ENCODE results near the gene SHMT2. TPM values are rescaled to one million over a fixed set of nuclear protein-coding genes. Genes with fewer than 3 reads are reported as not detected.
A peak's percentile ranks its signal among the peaks of the same experiment; 100 is the strongest.

The SHMT2 gene
- total and polyA plus RNA-seq, 9 of the 15 experiments (the other 6 are each of a cell fraction or from before 2014, with no cell fraction given) = 46.1 to 319 (median 115) TPM

DNA sequence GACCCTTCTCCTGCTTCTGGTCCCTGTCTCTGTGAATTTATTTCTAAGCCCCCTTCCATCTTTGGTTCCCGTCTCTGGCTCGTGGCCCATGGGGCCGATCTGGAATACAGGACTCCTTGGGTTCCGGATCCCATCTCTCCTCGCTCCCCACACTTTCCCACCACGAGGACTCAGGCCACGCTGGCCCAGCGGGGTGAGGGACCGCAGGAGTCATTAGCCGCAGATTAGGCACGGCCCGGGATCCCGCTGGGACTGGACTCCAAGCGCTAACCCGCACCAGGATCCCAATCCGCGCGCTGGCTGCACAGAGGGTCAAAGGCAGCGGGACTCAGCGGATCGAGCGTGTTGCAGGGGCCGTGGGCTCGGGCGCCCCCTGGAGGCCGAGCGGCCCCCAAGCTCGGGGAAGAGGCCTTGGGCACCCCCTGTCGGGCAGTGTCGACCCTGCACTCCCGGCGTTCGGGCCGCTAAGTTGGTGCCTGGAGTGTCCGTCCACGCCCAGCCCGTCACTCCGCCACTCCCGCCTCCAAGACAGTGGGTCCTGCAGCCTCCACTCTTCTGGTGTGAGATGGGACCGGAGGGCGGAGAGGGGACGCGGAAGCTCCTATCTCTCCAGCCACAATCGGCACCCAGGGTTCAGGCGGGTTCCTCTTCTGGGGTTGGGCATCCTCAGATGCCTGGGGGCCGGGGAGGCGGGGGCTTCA lies 9.5 kb downstream of the SHMT2 start (continued):
- TF ChIP-seq, protein P1, sequence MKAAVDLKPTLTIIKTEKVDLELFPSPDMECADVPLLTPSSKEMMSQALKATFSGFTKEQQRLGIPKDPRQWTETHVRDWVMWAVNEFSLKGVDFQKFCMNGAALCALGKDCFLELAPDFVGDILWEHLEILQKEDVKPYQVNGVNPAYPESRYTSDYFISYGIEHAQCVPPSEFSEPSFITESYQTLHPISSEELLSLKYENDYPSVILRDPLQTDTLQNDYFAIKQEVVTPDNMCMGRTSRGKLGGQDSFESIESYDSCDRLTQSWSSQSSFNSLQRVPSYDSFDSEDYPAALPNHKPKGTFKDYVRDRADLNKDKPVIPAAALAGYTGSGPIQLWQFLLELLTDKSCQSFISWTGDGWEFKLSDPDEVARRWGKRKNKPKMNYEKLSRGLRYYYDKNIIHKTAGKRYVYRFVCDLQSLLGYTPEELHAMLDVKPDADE (conservative IDR thresholded peaks at IDR 0.05; ENCODE audit: control insufficient read depth, low read depth, low read length) = 0 out of 2 replicates have a peak, but pooled peaks have one; percentile 34
- TF ChIP-seq CC2D1A (IDR thresholded peaks at IDR 0.05) (peak; percentile 17; the same call in 1 of the 2 replicates), ZBTB7A (IDR thresholded peaks at IDR 0.05; ENCODE audit: borderline replicate concordance, control insufficient read depth, low read depth, low read length) (peak; percentile 70; the same call in 1 of the 2 replicates), MAZ (CRISPR knock-in tag; conservative IDR thresholded peaks at IDR 0.05 in 1 of 2, IDR thresholded peaks at IDR 0.05 in 1 of 2) (peak; percentile 80 to 90), RBFOX2 (IDR thresholded peaks at IDR 0.05; ENCODE audit: low read depth, low read length) (peak; percentile 76), FOXM1 (IDR thresholded peaks at IDR 0.05; ENCODE audit: low read depth) (no peak), FOXM1 (CRISPR knock-in tag; IDR thresholded peaks at IDR 0.05; ENCODE audit: low read depth) (0 out of 2 replicates have a peak, but pooled peaks have one; percentile 52), HNRNPLL (IDR thresholded peaks at IDR 0.05; ENCODE audit: low read depth, low read length, poor library complexity, severe bottlenecking) (peak; percentile 29), ZNF407 (IDR thresholded peaks at IDR 0.05; ENCODE audit: low read depth) (no peak), ZNF609 (CRISPR knock-in tag; IDR thresholded peaks at IDR 0.05; ENCODE audit: borderline replicate concordance) (0 out of 2 replicates have a peak, but pooled peaks have one; percentile 52), HCFC1 (IDR thresholded peaks at IDR 0.05; ENCODE audit: low read depth, low read length) (peak; percentile 50), ZNF57 (CRISPR knock-in tag; IDR thresholded peaks at IDR 0.05) (0 out of 2 replicates have a peak, but pooled peaks have one; percentile 31)

Measured in K562 (cell line).